Omental fat pad (tissue), 4 donors: ENCODE data around the gene MDH2. TPM values are rescaled to one million over a fixed set of nuclear protein-coding genes. Genes with fewer than 3 reads are reported as not detected.
"Not testable (repeated sequence)": the region's sequence is repeated elsewhere in the genome, so short reads cannot be mapped to it uniquely, and the experiment has no call there.

Source experiments
- ATAC-seq: fragments of 150-250 bp; one replicate; pipeline ENCODE4 v1.9.1; 2016; ENCODE audit warnings: mild to moderate bottlenecking, moderate library complexity; ENCODE audit not compliant: low FRiP score
- DNase-seq: peaks from one replicate; pipeline ENCODE4 v3.0.0-alpha.2; 2019; ENCODE audit warnings: low spot score
- CTCF ChIP-seq, 3 donors: fragments of 450-650 bp; IDR thresholded peaks; one replicate each; pipeline ENCODE4 v1.5.1; 2016 to 2017; ENCODE audit warnings: antibody characterized with exemption in 3 of 3, mild to moderate bottlenecking in 3 of 3, moderate library complexity in 2 of 3
- total RNA-seq, 4 donors: library from RNA; depleted of rRNA; stranded (reverse); fragments of >200 nt; gene quantifications; one replicate each; pipeline ENCODE4 v1.1.0, GENCODE V29; 2016

Gene MDH2
- 10 to 100 TPM; 58.7 to 77.2 (median 67.5) TPM for total RNA-seq

- DNase-seq (peak; percentile 86), ATAC-seq (peak; percentile 95)
- no peak for TF ChIP-seq CTCF (IDR thresholded peaks at IDR 0.05)
Observed at GRCh38 chr7:76047811-76048667, at the start of gene MDH2, which contains the start of gene STYXL1. MDH2 (plus strand) TSS chr7:76048106; CDS start chr7:76048161, 55 bp downstream. STYXL1 (minus strand) TSS chr7:76048000; CDS start chr7:76030523, 17,477 bp downstream.

- no peak for ATAC-seq
- TF ChIP-seq CTCF (IDR thresholded peaks at IDR 0.05): no peak
- no peak for DNase-seq
Observed at GRCh38 chr7:76000566-76000965, 47.3 kb upstream of the MDH2 start.

GRCh38 chr7:76002139-76002538, 45.8 kb upstream of the MDH2 start:
- no peak for ATAC-seq
- no peak for DNase-seq
- no peak for TF ChIP-seq CTCF (IDR thresholded peaks at IDR 0.05)

- no peak for TF ChIP-seq CTCF (IDR thresholded peaks at IDR 0.05)
- ATAC-seq: no peak
- DNase-seq: no peak
Observed at GRCh38 chr7:76002822-76003221, 45.1 kb upstream of the MDH2 start.

- DNase-seq (no peak), ATAC-seq (no peak)
- no peak for TF ChIP-seq CTCF (IDR thresholded peaks at IDR 0.05)
Observed at GRCh38 chr7:76003351-76003750, 44.6 kb upstream of the MDH2 start.

- DNase-seq, ATAC-seq: not testable (repeated sequence)
Observed at GRCh38 chr7:76005004-76005403, 42.9 kb upstream of the MDH2 start.

- TF ChIP-seq CTCF (IDR thresholded peaks at IDR 0.05): no peak
- no peak for ATAC-seq
- DNase-seq: no peak
Observed at GRCh38 chr7:76008156-76008687, 39.7 kb upstream of the MDH2 start.
